PC-9 (cell line): ENCODE measurements around the gene USP24. TPM values are rescaled to one million over a fixed set of nuclear protein-coding genes. Genes with fewer than 3 reads are reported as not detected.

Experiments used
- BruUV-seq: library from RNA; stranded (reverse); fragments of 400-500 nt; replicated peaks from 2 replicates; lab custom pipeline; 2021; lab: Mats Ljungman, UMichigan
- CTCF ChIA-PET: fragments of 300-600 bp; sonication (Branson Sonifier 250); formaldehyde crosslinking; loops from one replicate; lab custom pipeline; 2022; ENCODE audit warnings: antibody characterized with exemption; lab: Charles Lee
- POLR2A ChIA-PET: fragments of 300-600 bp; sonication (Branson Sonifier 250); formaldehyde crosslinking; loops from one replicate; lab custom pipeline; 2022; ENCODE audit warnings: antibody characterized with exemption; ENCODE audit not compliant: unreplicated experiment; lab: Charles Lee
- DNase-seq, 2 experiments: peaks; one replicate each; pipeline versions ENCODE4 v3.0.0 to v3.0.0-alpha.2; 2015 to 2022; ENCODE audit warnings: mixed read lengths in 1 of 2
- H2AFZ ChIP-seq: fragments of 200-600 bp; sonication (generic); 2 replicates; pipeline ENCODE4 v1.8.1; 2017; ENCODE audit warnings: antibody characterized with exemption
- H3F3A ChIP-seq: fragments of 200-600 bp; sonication (generic); 2 replicates; pipeline ENCODE4 v1.8.1; 2017; ENCODE audit warnings: antibody characterized with exemption, mild to moderate bottlenecking, low read depth; ENCODE audit not compliant: insufficient read depth
- H3K27ac ChIP-seq: fragments of 200-600 bp; sonication (generic); 2 replicates; pipeline ENCODE4 v1.6.1; 2016; ENCODE audit warnings: mixed run types
- H3K27me3 ChIP-seq: fragments of 200-600 bp; sonication (generic); 2 replicates; pipeline ENCODE4 v1.6.1; 2016; ENCODE audit warnings: low read depth, mixed run types; ENCODE audit not compliant: insufficient read depth
- H3K36me3 ChIP-seq: fragments of 200-600 bp; sonication (generic); 2 replicates; pipeline ENCODE4 v1.6.1; 2016; ENCODE audit warnings: low read depth, mixed run types
- H3K4me1 ChIP-seq: fragments of 200-600 bp; sonication (generic); replicated peaks from 2 replicates; pipeline ENCODE4 v1.6.1; 2016; ENCODE audit warnings: mixed run types; ENCODE audit not compliant: insufficient read depth
- H3K4me2 ChIP-seq: fragments of 200-600 bp; sonication (generic); 2 replicates; pipeline ENCODE4 v1.6.1; 2017; ENCODE audit warnings: mixed run types
- H3K4me3 ChIP-seq: fragments of 200-600 bp; sonication (generic); 2 replicates; pipeline ENCODE4 v1.6.1; 2016; ENCODE audit warnings: mixed run types
- H3K79me2 ChIP-seq: fragments of 200-600 bp; sonication (generic); 2 replicates; pipeline ENCODE4 v1.6.1; 2017; ENCODE audit warnings: low read depth, mixed run types
- H3K9me2 ChIP-seq: fragments of 200-600 bp; sonication (generic); 2 replicates; pipeline ENCODE4 v1.8.1; 2017; ENCODE audit warnings: mild to moderate bottlenecking; ENCODE audit not compliant: insufficient read depth
- H3K9me3 ChIP-seq: fragments of 200-600 bp; sonication (generic); 2 replicates; pipeline ENCODE4 v1.8.1; 2016; ENCODE audit warnings: low read depth; ENCODE audit not compliant: insufficient read depth
- H4K20me1 ChIP-seq: fragments of 200-600 bp; sonication (generic); 2 replicates; pipeline ENCODE4 v1.8.1; 2017; ENCODE audit not compliant: insufficient read depth
- EZH2 ChIP-seq: fragments of 200-600 bp; sonication (generic); IDR thresholded peaks from 2 replicates; pipeline ENCODE4 v1.8.0; 2017; ENCODE audit warnings: antibody characterized with exemption, low read depth
- intact Hi-C: fragments of 100-400 bp; cut with micrococcal nuclease; formaldehyde crosslinking; loops from one replicate; pipeline ENCODE4 v1.10.0; 2022; ENCODE audit not compliant: unreplicated experiment
- total RNA-seq: library from RNA; stranded (reverse); gene quantifications from 2 replicates; pipeline ENCODE4 v1.2.3, GENCODE V29; 2021
- TF ChIP-seq, protein P1 (sequence below): fragments of 200-600 bp; sonication (generic); conservative IDR thresholded peaks from 2 replicates; pipeline ENCODE4 v1.6.1; 2017; ENCODE audit warnings: mixed run types, antibody characterized with exemption, mild to moderate bottlenecking, moderate library complexity

Gene USP24
- total RNA-seq, 1 experiment from 2014 or later = 61.0 TPM

DNA sequence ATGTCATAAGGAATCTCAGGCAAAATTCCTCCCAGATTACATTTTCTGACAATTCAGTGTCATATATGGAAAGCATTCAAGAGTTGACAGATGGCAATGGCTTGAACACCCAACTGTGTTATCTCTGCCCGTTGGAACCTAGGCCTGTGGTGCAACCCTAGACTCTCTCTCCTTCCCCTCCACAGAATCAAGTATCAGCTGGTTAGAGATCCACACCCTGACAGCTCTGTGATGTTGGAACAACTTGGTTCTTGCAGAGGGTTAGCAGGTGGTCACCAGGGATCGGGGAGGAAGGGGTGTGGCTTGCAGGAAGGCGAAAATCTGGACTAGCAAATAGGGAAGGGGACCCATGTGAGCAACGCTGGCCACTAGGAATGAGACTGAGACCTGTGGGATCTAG, 149.5 kb downstream of the USP24 start:
- no peaks in the 10 kb centered on the region; the same call in 1 of the 2 replicates for H3K4me1 ChIP-seq
- intact Hi-C loops = no loop called here
- H3K79me2 ChIP-seq = no peaks in the 10 kb centered on the region
- no peak overlapping the region for H3K4me3 ChIP-seq
- H3K9me3 ChIP-seq = no peaks in the 10 kb centered on the region
- no peak for DNase-seq
- TF ChIP-seq EZH2 = no peak
- TF ChIP-seq, protein P1, sequence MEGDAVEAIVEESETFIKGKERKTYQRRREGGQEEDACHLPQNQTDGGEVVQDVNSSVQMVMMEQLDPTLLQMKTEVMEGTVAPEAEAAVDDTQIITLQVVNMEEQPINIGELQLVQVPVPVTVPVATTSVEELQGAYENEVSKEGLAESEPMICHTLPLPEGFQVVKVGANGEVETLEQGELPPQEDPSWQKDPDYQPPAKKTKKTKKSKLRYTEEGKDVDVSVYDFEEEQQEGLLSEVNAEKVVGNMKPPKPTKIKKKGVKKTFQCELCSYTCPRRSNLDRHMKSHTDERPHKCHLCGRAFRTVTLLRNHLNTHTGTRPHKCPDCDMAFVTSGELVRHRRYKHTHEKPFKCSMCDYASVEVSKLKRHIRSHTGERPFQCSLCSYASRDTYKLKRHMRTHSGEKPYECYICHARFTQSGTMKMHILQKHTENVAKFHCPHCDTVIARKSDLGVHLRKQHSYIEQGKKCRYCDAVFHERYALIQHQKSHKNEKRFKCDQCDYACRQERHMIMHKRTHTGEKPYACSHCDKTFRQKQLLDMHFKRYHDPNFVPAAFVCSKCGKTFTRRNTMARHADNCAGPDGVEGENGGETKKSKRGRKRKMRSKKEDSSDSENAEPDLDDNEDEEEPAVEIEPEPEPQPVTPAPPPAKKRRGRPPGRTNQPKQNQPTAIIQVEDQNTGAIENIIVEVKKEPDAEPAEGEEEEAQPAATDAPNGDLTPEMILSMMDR = no peak
- ChIA-PET POLR2A (interaction anchor here (0.6 kb wide), 1 partner anchor 1593 kb away, joined by 8 read pairs; no protein-coding TSS in a partner anchor), CTCF (no interaction called here)
- H3K9me2 ChIP-seq = no peaks in the 10 kb centered on the region
- 0 out of 2 replicates have a peak, but pooled peaks cover 6% of the 10 kb centered on the region for H4K20me1 ChIP-seq
- BruUV-seq = no TSS peak
- H2AFZ ChIP-seq = no peak overlapping the region
- peaks cover 14% of the 10 kb centered on the region; the same call in 1 of the 2 replicates for H3F3A ChIP-seq
- H3K4me2 ChIP-seq = no peak overlapping the region
- no peak overlapping the region for H3K27ac ChIP-seq
- no peaks in the 10 kb centered on the region for H3K27me3 ChIP-seq
- peaks cover 31% of the 10 kb centered on the region for H3K36me3 ChIP-seq

DNA sequence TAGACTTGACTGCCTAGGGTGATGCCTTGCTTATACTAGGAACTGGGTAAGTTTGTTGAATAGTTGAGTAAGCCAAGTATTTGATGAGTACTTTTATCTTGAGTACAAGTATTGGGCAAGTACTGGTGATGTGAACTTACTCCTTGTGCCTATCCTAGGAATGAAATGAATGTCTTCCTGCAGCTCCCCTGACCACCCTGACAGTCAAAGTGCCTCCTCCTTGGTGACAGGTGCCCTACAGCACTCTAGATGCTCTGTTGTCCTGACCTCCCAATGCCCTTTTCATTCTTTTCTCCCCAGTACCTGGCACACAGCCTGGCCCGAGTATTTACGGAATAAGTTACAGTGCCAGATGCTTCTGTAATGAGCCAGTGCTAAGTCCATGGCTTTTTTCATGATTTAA, 150.3 kb downstream of the USP24 start:
- Histone ChIP-seq H3K9me3 (no peaks in the 10 kb centered on the region), H4K20me1 (0 out of 2 replicates have a peak, but pooled peaks cover 6% of the 10 kb centered on the region), H3F3A (peaks cover 14% of the 10 kb centered on the region; the same call in 1 of the 2 replicates), H3K79me2 (no peaks in the 10 kb centered on the region), H3K4me3 (no peak overlapping the region), H3K4me1 (no peaks in the 10 kb centered on the region; the same call in 1 of the 2 replicates), H3K36me3 (peaks cover 26% of the 10 kb centered on the region), H3K9me2 (no peaks in the 10 kb centered on the region), H2AFZ (no peak overlapping the region), H3K27ac (no peak overlapping the region), H3K4me2 (no peak overlapping the region), H3K27me3 (no peaks in the 10 kb centered on the region)
- no TSS peak for BruUV-seq
- intact Hi-C loops = no loop called here
- DNase-seq = peak; percentile 65 to 77
- TF ChIP-seq, protein P1 = no peak
- POLR2A ChIA-PET = no interaction called here
- CTCF ChIA-PET = no interaction called here

DNA sequence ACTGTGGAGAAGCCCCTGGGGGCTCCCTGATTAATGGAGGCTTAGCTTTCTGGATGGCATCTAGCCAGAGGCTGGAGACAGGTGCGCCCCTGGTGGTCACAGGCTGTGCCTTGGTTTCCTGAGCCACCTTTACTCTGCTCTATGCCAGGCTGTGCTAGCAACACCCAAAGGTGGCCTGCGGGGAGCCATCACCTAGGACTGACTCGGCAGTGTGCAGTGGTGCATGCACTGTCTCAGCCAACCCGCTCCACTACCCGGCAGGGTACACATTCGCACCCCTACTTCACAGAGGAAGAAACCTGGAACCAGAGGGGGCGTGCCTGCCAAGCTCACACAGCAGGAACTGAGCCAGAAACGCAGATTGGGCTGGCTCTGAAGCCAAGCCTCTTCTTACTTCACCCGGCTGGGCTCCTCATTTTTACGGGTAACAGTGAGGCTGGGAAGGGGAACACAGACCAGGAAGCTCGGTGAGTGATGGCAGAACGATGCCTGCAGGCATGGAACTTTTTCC, 151.0 kb downstream of the USP24 start:
- Histone ChIP-seq H3K27me3 (no peaks in the 10 kb centered on the region), H3K4me3 (no peak overlapping the region), H3K4me2 (no peak overlapping the region), H4K20me1 (0 out of 2 replicates have a peak, but pooled peaks cover 6% of the 10 kb centered on the region), H3K79me2 (no peaks in the 10 kb centered on the region), H3F3A (peaks cover 14% of the 10 kb centered on the region; the same call in 1 of the 2 replicates), H3K9me3 (no peaks in the 10 kb centered on the region), H2AFZ (no peak overlapping the region), H3K9me2 (no peaks in the 10 kb centered on the region), H3K4me1 (no peaks in the 10 kb centered on the region; the same call in 1 of the 2 replicates), H3K27ac (peak overlapping the region; percentile 50), H3K36me3 (peaks cover 22% of the 10 kb centered on the region)
- intact Hi-C loops = no loop called here
- no TSS peak for BruUV-seq
- CTCF ChIA-PET = interaction anchor here (0.7 kb wide), 1 partner anchor 27 kb away, joined by 5 read pairs; no protein-coding TSS in a partner anchor
- no peak for DNase-seq
- POLR2A ChIA-PET = no interaction called here
- TF ChIP-seq, protein P1 = no peak
- no peak for TF ChIP-seq EZH2
